ENCODE measurements around the gene TMEM184C. TPM values are rescaled to one million over a fixed set of nuclear protein-coding genes. Genes with fewer than 3 reads are reported as not detected.

The TMEM184C gene
- polyA plus RNA-seq, 1 experiment, result 27.1 TPM

Other genes with a start within 250 kb of the TMEM184C start
- gene EDNRA, start 136.3 kb upstream of the TMEM184C start, polyA plus RNA-seq (2011; rRNA removed), result 7.6 and 12.0 TPM in 2 replicates
- 3.3 and 6.4 TPM in 2 replicates for gene PRMT9, start 66.8 kb downstream of the TMEM184C start, polyA plus RNA-seq (2011; rRNA removed)
- 17.6 and 20.2 TPM in 2 replicates for gene ARHGAP10, start 114.7 kb downstream of the TMEM184C start, polyA plus RNA-seq (2011; rRNA removed)